HG02623 (cell line): ENCODE results near the gene MRM2.

Experiments
- ATAC-seq: cut with Tn5 transposase; IDR thresholded peaks from one replicate; pipeline ENCODE4 v1.9.1; 2021; ENCODE audit warnings: moderate library complexity; ENCODE audit not compliant: unreplicated experiment

Gene MRM2

GRCh38 chr7:2241580-2242540 is at the start of gene MRM2, which contains the start of gene NUDT1:
Gene MRM2 (minus strand): TSS chr7:2242205. CDS start chr7:2242169, 36 bp downstream.
Gene NUDT1 (plus strand): TSS chr7:2242226. CDS start chr7:2244575, 2,349 bp downstream.
- ATAC-seq = peak; percentile 68

DNA sequence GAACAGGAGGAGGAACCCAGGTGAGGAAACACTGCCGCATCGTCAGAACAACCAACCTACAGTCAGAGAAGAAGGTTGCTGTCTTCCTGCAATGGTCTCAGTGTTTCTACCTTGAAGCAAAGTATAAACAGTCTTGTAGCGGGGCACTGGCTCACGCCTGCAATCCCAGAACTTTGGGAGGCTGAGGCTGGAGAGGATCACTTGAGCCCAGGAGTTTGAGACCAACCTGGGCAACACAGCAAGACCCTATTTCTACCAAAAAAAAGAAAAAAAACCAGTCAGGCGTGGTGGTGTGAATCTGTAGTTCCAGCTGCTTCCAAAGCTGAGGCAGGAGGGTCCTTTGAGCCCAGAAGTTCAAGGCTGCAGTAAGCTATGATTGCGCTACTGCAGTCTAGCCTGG is 48.9 kb upstream of the MRM2 start:
- no peak for ATAC-seq

DNA sequence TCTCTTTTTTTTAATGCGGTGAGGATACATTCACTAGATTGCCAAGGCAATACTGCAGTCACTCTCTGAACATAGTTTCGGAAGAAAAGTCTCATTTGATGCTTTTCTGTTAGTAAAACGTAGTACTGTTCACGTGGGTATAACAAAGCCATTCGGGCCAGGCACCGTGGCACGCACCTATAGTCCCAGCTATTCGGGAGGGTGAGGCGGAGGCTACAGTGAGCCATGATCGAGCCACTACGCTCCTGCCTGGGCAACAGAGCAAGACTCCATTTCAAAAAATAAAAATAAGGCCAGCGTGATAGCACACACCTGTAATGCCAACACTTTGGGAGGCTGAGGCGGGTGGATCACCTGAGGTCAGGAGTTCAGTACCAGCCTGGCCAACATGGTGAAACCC is 47.6 kb upstream of the MRM2 start:
- ATAC-seq = no peak

DNA sequence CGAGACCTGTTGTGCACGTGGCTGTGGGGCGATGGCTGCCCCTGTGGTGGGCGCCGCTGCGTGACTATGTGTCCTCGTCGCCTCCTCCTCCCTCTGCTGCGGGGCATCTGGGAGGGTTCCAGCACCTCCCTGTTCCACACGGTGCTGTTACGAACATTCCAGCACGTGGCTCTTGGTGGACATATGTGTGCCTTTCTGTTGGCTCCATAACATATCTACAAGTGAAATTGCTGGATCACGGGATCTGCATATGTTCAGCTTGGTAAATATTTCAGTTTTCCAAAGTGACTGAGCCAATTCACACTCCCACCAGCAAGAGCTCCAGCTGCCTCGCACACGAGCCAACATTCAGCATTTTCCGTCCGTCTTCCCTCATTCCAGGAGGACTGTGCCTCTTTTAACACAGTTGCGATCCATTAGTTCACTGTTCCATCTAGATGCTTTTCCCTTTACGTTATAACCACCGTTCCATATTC is 47.1 kb upstream of the MRM2 start:
- ATAC-seq = no peak

DNA sequence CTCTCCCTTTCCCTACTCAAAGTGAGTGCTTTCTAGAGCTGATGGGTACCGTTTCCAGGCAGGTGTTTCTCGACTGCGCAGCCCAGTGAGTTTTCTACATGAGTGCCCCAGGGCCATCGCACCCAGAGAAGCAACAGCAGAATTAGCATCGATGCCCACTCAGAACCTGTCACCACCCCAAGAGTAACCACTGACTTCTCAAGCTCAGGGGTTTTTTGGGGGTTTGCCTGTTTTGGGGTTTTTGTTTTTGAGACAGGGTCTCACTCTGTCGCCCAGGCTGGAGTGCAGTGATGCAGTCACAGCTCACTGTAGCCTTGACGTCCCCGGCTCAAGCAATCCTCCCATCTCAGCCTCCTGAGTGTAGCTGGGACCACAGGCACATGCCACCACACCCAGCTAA is 46.5 kb upstream of the MRM2 start:
- no peak for ATAC-seq

DNA sequence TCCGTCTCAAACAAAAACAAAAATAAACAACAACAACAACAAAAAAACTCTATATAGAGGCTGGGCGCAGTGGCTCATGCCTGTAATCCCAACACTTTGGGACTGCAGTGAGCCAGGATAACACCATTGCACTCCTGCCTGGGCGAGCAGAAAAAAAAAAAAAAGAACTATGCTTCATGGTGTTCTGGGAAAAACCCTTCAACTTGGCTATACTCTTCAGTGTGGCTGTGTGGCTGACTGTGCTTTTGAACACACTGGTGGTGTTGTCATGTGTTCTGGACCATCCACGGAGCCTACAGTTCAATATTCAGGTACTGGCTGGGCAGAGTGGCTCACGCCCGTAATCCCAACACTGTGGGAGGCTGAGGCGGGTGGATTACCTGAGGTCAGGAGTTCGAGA is 45.7 kb upstream of the MRM2 start:
- ATAC-seq = no peak

- no peak for ATAC-seq
These were observed 41.1 kb upstream of the MRM2 start for GRCh38 chr7:2283074-2283473.

DNA sequence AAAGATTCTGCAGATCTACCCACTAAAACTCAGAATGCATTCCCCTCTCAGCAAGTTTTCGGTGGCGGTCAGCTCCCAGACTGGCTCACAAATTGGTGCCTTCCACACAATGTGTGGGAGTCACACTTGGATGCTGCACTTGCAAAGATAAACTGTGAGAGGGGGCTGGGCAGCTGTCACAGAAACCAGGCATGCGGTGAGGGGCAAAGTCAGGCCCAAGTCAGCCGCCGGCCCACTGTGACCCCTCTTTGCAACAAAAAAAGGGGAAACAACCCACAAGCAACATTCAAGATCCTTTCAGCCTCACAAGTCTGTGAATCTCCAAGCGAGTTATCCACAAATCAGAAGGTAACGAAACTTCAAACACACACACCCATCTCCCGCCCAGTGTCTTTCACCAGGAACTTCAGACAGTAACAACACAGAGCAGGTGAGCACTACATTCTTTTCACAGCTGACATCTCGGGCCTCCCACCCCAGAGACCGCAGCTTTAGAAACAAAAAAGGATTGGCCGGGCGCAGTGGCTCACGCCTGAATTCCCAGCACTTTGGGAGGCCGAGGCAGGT is 40.3 kb upstream of the MRM2 start:
- no peak for ATAC-seq

- no peak for ATAC-seq
These were observed 39.5 kb upstream of the MRM2 start for GRCh38 chr7:2281541-2281940.

GRCh38 chr7:2280424-2280823 is 38.4 kb upstream of the MRM2 start:
- ATAC-seq = no peak

DNA sequence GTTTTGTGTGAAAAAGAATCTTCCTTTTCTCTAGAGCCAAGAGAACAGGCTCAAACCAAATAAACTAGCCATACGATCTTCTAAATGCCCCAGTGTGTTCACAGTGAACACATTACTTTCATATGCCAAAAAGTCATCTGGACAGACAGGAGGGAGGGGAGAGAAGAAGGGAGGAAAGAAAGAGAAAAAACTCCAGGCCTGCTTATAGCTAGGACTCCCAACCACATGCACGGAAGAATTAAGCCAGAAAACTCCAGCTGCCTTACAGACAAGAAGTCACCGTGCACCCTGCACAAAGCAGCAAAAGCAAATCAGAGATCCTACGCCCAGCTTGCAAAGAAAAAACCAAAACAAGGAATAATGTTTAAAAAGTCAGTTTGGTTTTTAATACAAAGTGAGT is 37.9 kb upstream of the MRM2 start:
- ATAC-seq = no peak

- no peak for ATAC-seq
These were observed 36.0 kb upstream of the MRM2 start for GRCh38 chr7:2278026-2278425.

GRCh38 chr7:2276107-2276506 is 34.1 kb upstream of the MRM2 start:
- no peak for ATAC-seq

DNA sequence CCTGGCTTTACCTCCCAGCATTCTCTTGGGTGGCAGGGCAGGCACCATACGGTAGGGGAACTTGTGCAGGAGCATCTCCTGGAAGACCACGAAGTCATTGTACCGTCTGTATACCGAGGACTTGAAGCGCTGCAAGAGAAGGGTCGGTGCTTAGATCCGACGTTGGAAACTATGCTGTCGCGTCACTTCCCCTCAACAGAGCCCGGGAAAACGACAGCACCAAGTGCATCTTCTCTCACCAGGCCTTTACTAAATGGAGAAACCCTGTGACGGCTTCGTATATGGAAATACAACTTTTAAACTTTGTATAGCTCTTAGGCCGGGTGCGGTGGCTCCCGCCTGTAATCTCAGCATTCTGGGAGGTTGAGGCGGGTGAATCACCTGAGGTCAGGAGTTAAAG is 33.1 kb upstream of the MRM2 start:
- no peak for ATAC-seq

GRCh38 chr7:2274666-2275065 is 32.7 kb upstream of the MRM2 start:
- ATAC-seq = no peak

DNA sequence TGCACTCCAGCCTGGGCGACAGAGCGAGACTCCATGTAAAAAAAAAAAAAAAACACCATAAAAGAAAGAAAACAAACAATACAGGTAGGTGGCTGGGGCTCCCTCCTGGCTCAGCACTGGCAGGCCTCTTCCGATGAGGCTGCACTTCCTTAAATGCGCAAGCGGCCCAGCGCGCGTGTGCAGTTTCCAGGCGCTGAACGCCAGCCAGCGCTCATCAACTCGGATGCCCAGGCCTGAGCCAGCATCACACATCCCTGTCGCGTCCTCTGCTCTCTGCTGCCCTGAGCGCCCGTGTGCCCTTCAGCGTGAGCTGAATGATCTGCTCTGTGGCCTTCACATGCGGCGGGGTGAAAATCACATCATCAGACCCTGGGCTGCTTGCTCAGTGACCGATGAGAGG is 31.9 kb upstream of the MRM2 start:
- no peak for ATAC-seq

GRCh38 chr7:2272031-2272430 is 30.0 kb upstream of the MRM2 start:
- no peak for ATAC-seq

DNA sequence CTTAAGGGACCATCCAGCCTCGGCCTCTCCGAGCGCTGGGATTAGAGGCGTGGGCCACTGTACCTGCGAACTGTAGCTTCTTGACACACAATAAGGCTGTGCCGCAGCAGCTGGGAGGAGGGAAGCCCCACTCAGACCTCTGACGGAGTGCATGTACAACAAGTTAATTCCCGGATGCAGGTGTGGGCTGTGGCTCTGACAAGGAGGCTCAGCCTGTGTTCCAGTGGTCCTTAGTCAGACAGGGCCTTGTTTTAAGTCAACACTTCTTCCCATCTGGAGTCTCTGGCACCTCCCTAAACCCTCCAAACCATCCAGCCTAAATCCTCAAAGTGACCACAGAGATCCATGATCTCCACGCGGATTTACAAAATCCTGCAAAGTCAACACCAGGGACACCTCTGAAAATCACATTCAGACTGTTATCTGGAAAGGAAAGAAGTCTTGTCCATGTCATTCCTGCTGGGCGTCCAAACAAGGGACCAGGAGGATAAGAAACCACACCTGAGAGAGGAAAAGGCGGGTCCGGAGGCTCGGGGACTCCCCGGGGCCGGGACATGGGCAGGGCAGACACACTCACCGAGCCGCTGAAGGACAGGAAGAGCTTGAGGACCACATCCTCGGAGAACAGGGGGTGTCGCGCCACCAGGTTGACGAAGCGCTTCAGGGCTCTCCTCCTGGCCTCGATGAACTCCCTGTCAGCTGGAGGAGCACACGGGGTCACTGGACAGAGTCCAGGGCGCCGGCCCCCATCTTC is 29.4 kb upstream of the MRM2 start:
- ATAC-seq = no peak

DNA sequence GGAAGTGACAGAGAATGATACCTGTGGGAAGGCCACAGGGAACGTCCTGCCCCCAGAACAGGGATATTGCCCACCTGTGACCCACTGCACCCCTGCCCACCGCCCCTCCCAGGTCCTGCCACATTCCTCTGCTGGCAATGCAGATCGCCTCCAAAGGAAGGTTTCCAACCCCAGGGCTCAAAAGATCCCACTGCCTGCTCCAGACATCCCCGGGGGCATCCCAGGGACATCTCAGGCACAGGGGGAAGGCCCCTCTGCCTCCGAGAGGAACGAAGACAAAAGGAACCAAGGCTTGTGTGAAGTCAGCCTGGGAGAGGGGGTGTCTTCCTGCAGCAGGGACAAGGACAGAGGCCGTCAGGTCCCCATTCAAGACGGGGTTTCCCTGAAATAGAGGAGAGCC is 28.5 kb upstream of the MRM2 start:
- no peak for ATAC-seq

- no peak for ATAC-seq
These were observed 28.0 kb upstream of the MRM2 start for GRCh38 chr7:2269991-2270460.
